GM12878 (cell line): ENCODE data around the gene PARP4.

Source experiments
- CTCF ChIP-seq, 3 experiments: IDR thresholded peaks in 2 of 3; conservative IDR thresholded peaks in 1 of 3; 2 replicates each; pipeline ENCODE4 v1.5.1; 2011; ENCODE audit warnings: low read depth in 3 of 3, low read length in 3 of 3, mild to moderate bottlenecking in 3 of 3, control low read depth in 2 of 3, moderate library complexity in 2 of 3, inconsistent platforms in 1 of 3, mixed read lengths in 1 of 3; ENCODE audit not compliant: control insufficient read depth in 2 of 3, insufficient read depth in 1 of 3; ENCODE audit errors: extremely low read depth in 1 of 3
- E2F4 ChIP-seq: IDR thresholded peaks from 2 replicates; pipeline ENCODE4 v1.6.1; 2012; ENCODE audit warnings: low read depth, low read length, improper control_type of control experiment
- FOS ChIP-seq: IDR thresholded peaks from 3 replicates; pipeline ENCODE4 v1.6.1; 2011; ENCODE audit warnings: borderline replicate concordance; ENCODE audit not compliant: insufficient read length; ENCODE audit errors: extremely low read depth
- HCFC1 ChIP-seq: fragments of 150-350 bp; IDR thresholded peaks from 2 replicates; pipeline ENCODE4 v1.6.1; 2014; ENCODE audit warnings: low read length
- HDAC6 ChIP-seq: fragments of 200-600 bp; sonication (generic); IDR thresholded peaks from one replicate; pipeline ENCODE4 v1.8.0; 2017; ENCODE audit warnings: antibody characterized with exemption; ENCODE audit not compliant: unreplicated experiment
- MXI1 ChIP-seq: fragments of 150-350 bp; IDR thresholded peaks from 2 replicates; pipeline ENCODE4 v1.6.1; 2011; ENCODE audit warnings: low read depth, mild to moderate bottlenecking, inconsistent platforms, low read length, improper control_type of control experiment
- MYC ChIP-seq: IDR thresholded peaks from 2 replicates; pipeline ENCODE4 v1.6.1; 2011; ENCODE audit warnings: mild to moderate bottlenecking, low read length, moderate library complexity, inconsistent platforms; ENCODE audit not compliant: insufficient read depth, insufficient replicate concordance, insufficient read length, severe bottlenecking
- NRF1 ChIP-seq: conservative IDR thresholded peaks from 2 replicates; pipeline ENCODE4 v1.6.1; 2011; ENCODE audit warnings: mild to moderate bottlenecking, low read depth, low read length, improper control_type of control experiment
- POLR2AphosphoS5 ChIP-seq: IDR thresholded peaks from 2 replicates; pipeline ENCODE4 v1.6.1; 2011; ENCODE audit warnings: mild to moderate bottlenecking, low read length, inconsistent platforms
- SP1 ChIP-seq: IDR thresholded peaks from one replicate; pipeline ENCODE4 v1.6.1; 2011; ENCODE audit warnings: low read depth, low read length
- YY1 ChIP-seq: IDR thresholded peaks from 2 replicates; pipeline ENCODE4 v1.6.1; 2011; ENCODE audit warnings: low read depth, mild to moderate bottlenecking, low read length
- ZBTB33 ChIP-seq: fragments of 450-650 bp; IDR thresholded peaks from 2 replicates; pipeline ENCODE4 v1.6.1; 2017; ENCODE audit warnings: mild to moderate bottlenecking
- ZNF274 ChIP-seq: IDR thresholded peaks from one replicate; pipeline ENCODE4 v1.8.0; 2011; ENCODE audit not compliant: insufficient read length, insufficient read depth

- TF ChIP-seq CTCF (IDR thresholded peaks at IDR 0.05 in 2 of 3, conservative IDR thresholded peaks at IDR 0.05 in 1 of 3; ENCODE audit: control insufficient read depth in 2 of 3, extremely low read depth in 1 of 3, insufficient read depth in 1 of 3, low read depth in 3 of 3, low read length in 3 of 3) (no peak), HCFC1 (no peak), POLR2AphosphoS5 (no peak), FOS (no peak), MYC (no peak), SP1 (no peak), ZBTB33 (no peak), NRF1 (no peak), YY1 (no peak), ZNF274 (no peak), MXI1 (no peak), E2F4 (no peak), HDAC6 (no peak)
These were observed 49.5 kb downstream of the PARP4 start for GRCh38 chr13:24463078-24463477.
